PFSK-1 (cell line): ENCODE results near the gene PVRIG.

Source experiments
- POLR2AphosphoS5 ChIP-seq: IDR thresholded peaks from 2 replicates; pipeline ENCODE4 v1.6.1; 2012; ENCODE audit warnings: low read depth, mild to moderate bottlenecking, control low read depth, low read length, moderate library complexity
- REST ChIP-seq, 2 experiments: IDR thresholded peaks; 2 replicates each; pipeline versions ENCODE4 v1.6.1 to v1.8.0; 2011 to 2012; ENCODE audit warnings: low read depth in 2 of 2, low read length in 2 of 2, control low read depth in 1 of 2, inconsistent platforms in 1 of 2, mild to moderate bottlenecking in 1 of 2, moderate library complexity in 1 of 2; ENCODE audit not compliant: insufficient read depth in 1 of 2
- SIN3A ChIP-seq: IDR thresholded peaks from 2 replicates; pipeline ENCODE4 v1.6.1; 2012; ENCODE audit warnings: mild to moderate bottlenecking, low read length, moderate library complexity, borderline replicate concordance; ENCODE audit not compliant: insufficient read depth
- TAF1 ChIP-seq: IDR thresholded peaks from 2 replicates; pipeline ENCODE4 v1.6.1; 2012; ENCODE audit warnings: low read length, control low read depth, borderline replicate concordance; ENCODE audit not compliant: insufficient read depth

- TF ChIP-seq SIN3A (no peak), TAF1 (no peak), POLR2AphosphoS5 (no peak), REST (IDR thresholded peaks at IDR 0.05; ENCODE audit: insufficient read depth in 1 of 2, low read depth in 2 of 2, low read length in 2 of 2) (no peak)
These were observed 30.7 kb upstream of the PVRIG start for GRCh38 chr7:100189061-100189460.
